Measurements from ENCODE around the gene NTNG2. TPM values are rescaled to one million over a fixed set of nuclear protein-coding genes. Genes with fewer than 3 reads are reported as not detected.

The NTNG2 gene
- total RNA-seq, 4 donors from 2014 or later: 1.4 to 4.4 TPM; not detected in 2

GRCh38 chr9:132164604-132165362 lies 2.9 kb downstream of the NTNG2 start:
- H3K9me3 ChIP-seq: no peaks in the 10 kb centered on the region
- H3K4me1 ChIP-seq: peaks cover 0 to 16% of the 10 kb centered on the region in 2 donors
- H3K27ac ChIP-seq: no peak overlapping the region
- no peaks in the 10 kb centered on the region for H3K36me3 ChIP-seq
- TF ChIP-seq POLR2A (IDR thresholded peaks at IDR 0.05) (no peak), CTCF (IDR thresholded peaks at IDR 0.05) (no peak)
- peaks cover 30 to 47% of the 10 kb centered on the region in 2 donors for H3K27me3 ChIP-seq
- intact Hi-C loops (cut with DNase I; ENCODE audit: low total_unique reads): no loop called here
- H3K4me3 ChIP-seq: no peak overlapping the region
- DNase-seq: peak in 1 of 2 donors; percentile 36

GRCh38 chr9:132166599-132166998 lies 4.7 kb downstream of the NTNG2 start:
- intact Hi-C loops (cut with DNase I; ENCODE audit: low total_unique reads): no loop called here
- no peak for DNase-seq
- TF ChIP-seq CTCF (IDR thresholded peaks at IDR 0.05) (no peak), POLR2A (IDR thresholded peaks at IDR 0.05) (no peak)
- no peak overlapping the region for H3K27ac ChIP-seq
- H3K4me3 ChIP-seq: no peak overlapping the region
- no peaks in the 10 kb centered on the region for H3K36me3 ChIP-seq
- H3K4me1 ChIP-seq: peaks cover 0 to 12% of the 10 kb centered on the region in 2 donors
- peaks cover 21 to 37% of the 10 kb centered on the region in 2 donors for H3K27me3 ChIP-seq
- H3K9me3 ChIP-seq: no peaks in the 10 kb centered on the region

GRCh38 chr9:132167192-132167591 lies 5.3 kb downstream of the NTNG2 start:
- H3K27me3 ChIP-seq: peaks cover 18 to 37% of the 10 kb centered on the region in 2 donors
- peaks cover 0 to 12% of the 10 kb centered on the region in 2 donors for H3K4me1 ChIP-seq
- intact Hi-C loops (cut with DNase I; ENCODE audit: low total_unique reads): no loop called here

GRCh38 chr9:132168347-132168746 lies 6.5 kb downstream of the NTNG2 start:
- no peak overlapping the region for H3K4me3 ChIP-seq
- no peak for TF ChIP-seq POLR2A (IDR thresholded peaks at IDR 0.05)
- no peak for TF ChIP-seq CTCF (IDR thresholded peaks at IDR 0.05)
- no peak for DNase-seq
- peaks cover 0 to 4% of the 10 kb centered on the region in 2 donors for H3K4me1 ChIP-seq
- intact Hi-C loops (cut with DNase I; ENCODE audit: low total_unique reads): no loop called here
- no peaks in the 10 kb centered on the region for H3K36me3 ChIP-seq
- H3K27ac ChIP-seq: no peak overlapping the region
- H3K9me3 ChIP-seq: no peaks in the 10 kb centered on the region
- H3K27me3 ChIP-seq: peaks cover 9 to 35% of the 10 kb centered on the region in 2 donors

More at GRCh38 chr9:132167192-132167591, 5.3 kb downstream of the NTNG2 start:
- no peak for DNase-seq
- Histone ChIP-seq H3K9me3 (no peaks in the 10 kb centered on the region), H3K27ac (no peak overlapping the region), H3K4me3 (no peak overlapping the region), H3K36me3 (no peaks in the 10 kb centered on the region)
- TF ChIP-seq POLR2A (IDR thresholded peaks at IDR 0.05) (no peak), CTCF (IDR thresholded peaks at IDR 0.05) (no peak)

GRCh38 chr9:132168851-132169250 lies 7.0 kb downstream of the NTNG2 start:
- TF ChIP-seq CTCF (IDR thresholded peaks at IDR 0.05): no peak
- no peak for TF ChIP-seq POLR2A (IDR thresholded peaks at IDR 0.05)
- no peaks in the 10 kb centered on the region for H3K4me1 ChIP-seq
- intact Hi-C loops (cut with DNase I; ENCODE audit: low total_unique reads): no loop called here
- H3K36me3 ChIP-seq: no peaks in the 10 kb centered on the region
- no peaks in the 10 kb centered on the region for H3K9me3 ChIP-seq
- DNase-seq: no peak
- H3K27ac ChIP-seq: no peak overlapping the region
- H3K27me3 ChIP-seq: peaks cover 7 to 30% of the 10 kb centered on the region in 2 donors
- H3K4me3 ChIP-seq: no peak overlapping the region
